ENCODE results near the gene SV2C. TPM values are rescaled to one million over a fixed set of nuclear protein-coding genes. Genes with fewer than 3 reads are reported as not detected.

SV2C gene
- total and polyA plus RNA-seq, 2 of the 13 experiments (the other 11 are each of a cell fraction or from before 2014, with no cell fraction given), result not detected

DNA sequence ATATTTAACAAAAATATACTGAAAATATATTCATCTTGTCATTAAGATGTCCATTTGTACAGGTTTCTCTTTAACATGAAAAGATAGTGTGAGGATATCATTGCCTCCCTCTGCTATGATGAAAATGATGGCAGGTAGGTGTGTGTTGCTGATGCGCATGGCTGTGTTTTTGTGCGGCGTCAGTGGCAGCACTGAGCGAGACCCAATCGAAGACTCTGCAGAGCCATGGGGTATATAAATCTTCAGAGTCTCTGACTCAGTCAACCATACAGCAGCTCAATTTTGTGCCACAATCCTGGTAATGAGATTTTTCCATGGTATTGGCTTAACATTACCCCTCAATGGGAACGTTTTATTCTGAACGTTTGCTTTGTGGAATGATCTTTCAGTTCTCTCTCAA lies 166.4 kb downstream of the SV2C start:
- Histone ChIP-seq H3K9ac (ENCODE audit: insufficient read depth, low read depth, low read length) (no peak overlapping the region), H4K20me1 (ENCODE audit: insufficient read depth, low read length) (no peaks in the 10 kb centered on the region), H2AFZ (ENCODE audit: low read length) (no peak overlapping the region), H3K9me3 (ENCODE audit: low read length) (no peaks in the 10 kb centered on the region), H3K79me2 (ENCODE audit: insufficient read depth, low read length) (no peaks in the 10 kb centered on the region), H3K4me2 (ENCODE audit: low read depth, low read length) (no peak overlapping the region), H3K27me3 (ENCODE audit: control insufficient read depth in 1 of 2, insufficient read depth in 2 of 2, low read length in 2 of 2) (peaks cover 0 to 3% of the 10 kb centered on the region in 2 experiments; a peak in 2 of 5 replicates), H3K4me1 (ENCODE audit: insufficient read depth, low read length) (no peaks in the 10 kb centered on the region), H3K4me3 (replicated peaks in 1 of 3; ENCODE audit: insufficient read depth in 1 of 3, low read depth in 2 of 3, low read length in 3 of 3) (no peak overlapping the region), H3K27ac (ENCODE audit: extremely low read length, insufficient read depth, low read length) (no peak overlapping the region), H3K36me3 (replicated peaks in 1 of 2; ENCODE audit: control insufficient read depth in 1 of 2, insufficient read depth in 2 of 2, low read length in 2 of 2) (no peaks in the 10 kb centered on the region)
- intact Hi-C loops (cut with micrococcal nuclease; ENCODE audit: unreplicated experiment), result no loop called here
- no peak for FAIRE-seq
- no peak for TF ChIP-seq MED1 (CRISPR knock-in tag; IDR thresholded peaks at IDR 0.05)
- TF ChIP-seq ARNT (IDR thresholded peaks at IDR 0.05), result no peak
- no peak for TF ChIP-seq MIER3 (CRISPR knock-in tag; IDR thresholded peaks at IDR 0.05; ENCODE audit: borderline replicate concordance)
- no peak for TF ChIP-seq ZFAT (CRISPR knock-in tag; conservative IDR thresholded peaks at IDR 0.05)
- TF ChIP-seq ZNF616 (CRISPR knock-in tag; IDR thresholded peaks at IDR 0.05; ENCODE audit: low read depth), result no peak
- no peak for TF ChIP-seq ZNF841 (CRISPR knock-in tag; IDR thresholded peaks at IDR 0.05; ENCODE audit: borderline replicate concordance)
- TF ChIP-seq BRD4 (CRISPR knock-in tag; IDR thresholded peaks at IDR 0.05), result no peak
- no peak for TF ChIP-seq ZNF672 (CRISPR knock-in tag; IDR thresholded peaks at IDR 0.05)
- no peak for TF ChIP-seq KDM6A (CRISPR knock-in tag; IDR thresholded peaks at IDR 0.05; ENCODE audit: low read depth)
- no peak for TF ChIP-seq ZNF75D (CRISPR knock-in tag; IDR thresholded peaks at IDR 0.05; ENCODE audit: borderline replicate concordance)
- no peak for TF ChIP-seq PCBP2 (optimal IDR thresholded peaks at IDR 0.05; ENCODE audit: low read depth, low read length, poor library complexity, severe bottlenecking)
- TF ChIP-seq, protein P1, sequence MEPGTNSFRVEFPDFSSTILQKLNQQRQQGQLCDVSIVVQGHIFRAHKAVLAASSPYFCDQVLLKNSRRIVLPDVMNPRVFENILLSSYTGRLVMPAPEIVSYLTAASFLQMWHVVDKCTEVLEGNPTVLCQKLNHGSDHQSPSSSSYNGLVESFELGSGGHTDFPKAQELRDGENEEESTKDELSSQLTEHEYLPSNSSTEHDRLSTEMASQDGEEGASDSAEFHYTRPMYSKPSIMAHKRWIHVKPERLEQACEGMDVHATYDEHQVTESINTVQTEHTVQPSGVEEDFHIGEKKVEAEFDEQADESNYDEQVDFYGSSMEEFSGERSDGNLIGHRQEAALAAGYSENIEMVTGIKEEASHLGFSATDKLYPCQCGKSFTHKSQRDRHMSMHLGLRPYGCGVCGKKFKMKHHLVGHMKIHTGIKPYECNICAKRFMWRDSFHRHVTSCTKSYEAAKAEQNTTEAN (CRISPR knock-in tag; conservative IDR thresholded peaks at IDR 0.05), result no peak
- no peak for TF ChIP-seq ZNF44 (CRISPR knock-in tag; IDR thresholded peaks at IDR 0.05)
- BruUV-seq (replicated peaks), result no TSS peak
- POLR2A ChIA-PET, result no interaction called here
- CTCF ChIA-PET (ENCODE audit: low intra/inter-chr PET ratio, low total read pairs), result no interaction called here
- 55% methylated on average over 7 of the region's 7 CpGs for WGBS (ENCODE audit: low lambda C conversion rate)
- in situ Hi-C loops (cut with HindIII; ENCODE audit: extremely low pct_ligation_motif_present, low pct_unique_long_range_greater_than_20kb), result loop anchor here (10.0 kb wide), 1 partner anchor 515 kb away; no protein-coding TSS in a partner anchor
- DNase-seq (ENCODE audit: low spot score), result no peak
- no peak for ATAC-seq
